ENCODE data around the gene FGD5. TPM values are rescaled to one million over a fixed set of nuclear protein-coding genes. Genes with fewer than 3 reads are reported as not detected.

FGD5 gene
- total and polyA plus RNA-seq, 9 of the 15 experiments (the other 6 are each of a cell fraction or from before 2014, with no cell fraction given) = 0.18 TPM; not detected in 8

- no TSS peak for BruUV-seq (replicated peaks)
- CTCF ChIA-PET (ENCODE audit: low intra/inter-chr PET ratio) = no interaction called here
- Histone ChIP-seq H3K36me3 (ENCODE audit: control insufficient read depth, insufficient read depth, low read length) (no peaks in the 10 kb centered on the region), H4K20me1 (replicated peaks; ENCODE audit: control insufficient read depth, insufficient read depth, low read length) (no peaks in the 10 kb centered on the region), H3K79me2 (ENCODE audit: control insufficient read depth, insufficient read depth, low read length) (no peaks in the 10 kb centered on the region), H3K9me1 (ENCODE audit: control insufficient read depth, insufficient read depth, low read length) (no peaks in the 10 kb centered on the region), H3K4me2 (ENCODE audit: insufficient read depth, low read length) (no peak overlapping the region), H3K4me3 (no peak overlapping the region), H2AFZ (ENCODE audit: low read depth, low read length) (no peak overlapping the region), H3K27ac (ENCODE audit: extremely low read depth, low read depth, low read length) (no peak overlapping the region), H3K4me1 (replicated peaks in 1 of 2; ENCODE audit: control insufficient read depth in 2 of 2, insufficient read depth in 2 of 2, low read length in 2 of 2) (peaks cover 7 to 15% of the 10 kb centered on the region in 2 experiments; a peak in 4 of 5 replicates), H3K27me3 (ENCODE audit: control insufficient read depth in 2 of 2, insufficient read depth in 2 of 2, low read length in 2 of 2) (peaks cover 24 to 31% of the 10 kb centered on the region in 2 experiments), H3K9ac (ENCODE audit: insufficient read depth in 1 of 2, low read depth in 2 of 2, low read length in 2 of 2) (no peak overlapping the region), H3K9me3 (replicated peaks; ENCODE audit: control insufficient read depth, insufficient read depth, low read depth, low read length) (no peaks in the 10 kb centered on the region)
- ATAC-seq (no peak), DNase-seq (ENCODE audit: extremely low read depth in 1 of 4, low spot score in 3 of 4) (no peak), FAIRE-seq (no peak)
- POLR2A ChIA-PET = interaction anchor here (0.6 to 0.7 kb wide), 3 partner anchors 19 to 371 kb away, joined by 3 read pairs; no protein-coding TSS in a partner anchor
- in situ Hi-C loops (cut with MboI) (no loop called here), intact Hi-C loops (cut with micrococcal nuclease) (no loop called here)
- WGBS (ENCODE audit: insufficient coverage, low coverage, missing lambda C conversion rate) = 8% methylated on average over 8 of the region's 8 CpGs
- TF ChIP-seq ZEB2 (IDR thresholded peaks at IDR 0.05) (no peak), MCM2 (IDR thresholded peaks at IDR 0.05; ENCODE audit: low read depth) (no peak), MCM3 (IDR thresholded peaks at IDR 0.05) (no peak), ZHX1 (conservative IDR thresholded peaks at IDR 0.05; ENCODE audit: low read length) (no peak), FOXP1 (CRISPR knock-in tag; IDR thresholded peaks at IDR 0.05) (no peak), POLR3G (IDR thresholded peaks at IDR 0.05; ENCODE audit: extremely low read depth, insufficient read length, insufficient replicate concordance) (no peak), CAMTA2 (CRISPR knock-in tag; conservative IDR thresholded peaks at IDR 0.05) (no peak), HSF4 (CRISPR knock-in tag; IDR thresholded peaks at IDR 0.05; ENCODE audit: borderline replicate concordance) (no peak), KDM2B (CRISPR knock-in tag; IDR thresholded peaks at IDR 0.05) (no peak), RBBP5 (IDR thresholded peaks at IDR 0.05; ENCODE audit: borderline replicate concordance, insufficient read depth, low read length, poor library complexity, severe bottlenecking) (no peak), MYC (IDR thresholded peaks at IDR 0.05; ENCODE audit: low read depth, low read length) (no peak), MYC (CRISPR knock-in tag; IDR thresholded peaks at IDR 0.05; ENCODE audit: borderline replicate concordance, low read depth) (no peak), MEF2D (tag; conservative IDR thresholded peaks at IDR 0.05; ENCODE audit: low read depth) (no peak), MECOM (CRISPR knock-in tag; IDR thresholded peaks at IDR 0.05) (no peak), DIDO1 (tag; IDR thresholded peaks at IDR 0.05; ENCODE audit: low read depth) (no peak)
- TF ChIP-seq, protein P1, sequence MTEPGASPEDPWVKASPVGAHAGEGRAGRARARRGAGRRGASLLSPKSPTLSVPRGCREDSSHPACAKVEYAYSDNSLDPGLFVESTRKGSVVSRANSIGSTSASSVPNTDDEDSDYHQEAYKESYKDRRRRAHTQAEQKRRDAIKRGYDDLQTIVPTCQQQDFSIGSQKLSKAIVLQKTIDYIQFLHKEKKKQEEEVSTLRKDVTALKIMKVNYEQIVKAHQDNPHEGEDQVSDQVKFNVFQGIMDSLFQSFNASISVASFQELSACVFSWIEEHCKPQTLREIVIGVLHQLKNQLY (CRISPR knock-in tag; conservative IDR thresholded peaks at IDR 0.05) = no peak
- TF ChIP-seq, protein P2, sequence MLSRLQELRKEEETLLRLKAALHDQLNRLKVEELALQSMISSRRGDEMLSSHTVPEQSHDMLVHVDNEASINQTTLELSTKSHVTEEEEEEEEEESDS (CRISPR knock-in tag; IDR thresholded peaks at IDR 0.05) = no peak
- TF ChIP-seq, protein P3, sequence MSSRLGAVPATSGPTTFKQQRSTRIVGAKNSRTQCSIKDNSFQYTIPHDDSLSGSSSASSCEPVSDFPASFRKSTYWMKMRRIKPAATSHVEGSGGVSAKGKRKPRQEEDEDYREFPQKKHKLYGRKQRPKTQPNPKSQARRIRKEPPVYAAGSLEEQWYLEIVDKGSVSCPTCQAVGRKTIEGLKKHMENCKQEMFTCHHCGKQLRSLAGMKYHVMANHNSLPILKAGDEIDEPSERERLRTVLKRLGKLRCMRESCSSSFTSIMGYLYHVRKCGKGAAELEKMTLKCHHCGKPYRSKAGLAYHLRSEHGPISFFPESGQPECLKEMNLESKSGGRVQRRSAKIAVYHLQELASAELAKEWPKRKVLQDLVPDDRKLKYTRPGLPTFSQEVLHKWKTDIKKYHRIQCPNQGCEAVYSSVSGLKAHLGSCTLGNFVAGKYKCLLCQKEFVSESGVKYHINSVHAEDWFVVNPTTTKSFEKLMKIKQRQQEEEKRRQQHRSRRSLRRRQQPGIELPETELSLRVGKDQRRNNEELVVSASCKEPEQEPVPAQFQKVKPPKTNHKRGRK (tag; IDR thresholded peaks at IDR 0.05) = no peak
These were observed 24.6 kb downstream of the FGD5 start for GRCh38 chr3:14843321-14843720.

Measured in K562 (cell line).